A549 (cell line): ENCODE measurements around the gene LRRC36.

ENCODE experiments used
- EP300 ChIP-seq, 2 experiments: fragments of >200 bp; sonication (Bioruptor Twin); formaldehyde crosslinking; IDR thresholded peaks; 2 replicates in 1 of 2; 3 replicates in 1 of 2; pipeline ENCODE4 v1.6.1; 2016 to 2017
- POLR2A ChIP-seq: IDR thresholded peaks from 2 replicates; pipeline ENCODE4 v1.6.1; 2012; ENCODE audit warnings: mild to moderate bottlenecking, low read length
- RAD21 ChIP-seq, 2 experiments: fragments of >200 bp in 1 of 2; sonication (Bioruptor Twin) in 1 of 2; formaldehyde crosslinking in 1 of 2; IDR thresholded peaks in 1 of 2; conservative IDR thresholded peaks in 1 of 2; 2 replicates in 1 of 2; 3 replicates in 1 of 2; pipeline ENCODE4 v1.6.1; 2012 to 2018; ENCODE audit warnings: inconsistent platforms in 1 of 2
- RCOR1 ChIP-seq: fragments of 150-350 bp; IDR thresholded peaks from 2 replicates; pipeline ENCODE4 v1.6.1; 2014; ENCODE audit warnings: antibody characterized with exemption, low read length, low read depth
- RFX5 ChIP-seq: fragments of 450-650 bp; IDR thresholded peaks from 2 replicates; pipeline ENCODE4 v1.7.1; 2014; ENCODE audit warnings: antibody characterized with exemption, mild to moderate bottlenecking, moderate library complexity
- TF ChIP-seq, protein P1 (sequence below): fragments of >200 bp; sonication (Bioruptor Twin); formaldehyde crosslinking; IDR thresholded peaks from 3 replicates; pipeline ENCODE4 v1.5.1; 2016

- TF ChIP-seq, protein P1, sequence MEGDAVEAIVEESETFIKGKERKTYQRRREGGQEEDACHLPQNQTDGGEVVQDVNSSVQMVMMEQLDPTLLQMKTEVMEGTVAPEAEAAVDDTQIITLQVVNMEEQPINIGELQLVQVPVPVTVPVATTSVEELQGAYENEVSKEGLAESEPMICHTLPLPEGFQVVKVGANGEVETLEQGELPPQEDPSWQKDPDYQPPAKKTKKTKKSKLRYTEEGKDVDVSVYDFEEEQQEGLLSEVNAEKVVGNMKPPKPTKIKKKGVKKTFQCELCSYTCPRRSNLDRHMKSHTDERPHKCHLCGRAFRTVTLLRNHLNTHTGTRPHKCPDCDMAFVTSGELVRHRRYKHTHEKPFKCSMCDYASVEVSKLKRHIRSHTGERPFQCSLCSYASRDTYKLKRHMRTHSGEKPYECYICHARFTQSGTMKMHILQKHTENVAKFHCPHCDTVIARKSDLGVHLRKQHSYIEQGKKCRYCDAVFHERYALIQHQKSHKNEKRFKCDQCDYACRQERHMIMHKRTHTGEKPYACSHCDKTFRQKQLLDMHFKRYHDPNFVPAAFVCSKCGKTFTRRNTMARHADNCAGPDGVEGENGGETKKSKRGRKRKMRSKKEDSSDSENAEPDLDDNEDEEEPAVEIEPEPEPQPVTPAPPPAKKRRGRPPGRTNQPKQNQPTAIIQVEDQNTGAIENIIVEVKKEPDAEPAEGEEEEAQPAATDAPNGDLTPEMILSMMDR, result no peak
- TF ChIP-seq RCOR1 (no peak), RAD21 (conservative IDR thresholded peaks at IDR 0.05 in 1 of 2, IDR thresholded peaks at IDR 0.05 in 1 of 2) (no peak), EP300 (IDR thresholded peaks at IDR 0.05) (no peak), RFX5 (no peak), POLR2A (no peak)
Observed at GRCh38 chr16:67397812-67398545, 71.4 kb downstream of the LRRC36 start.
